CD4-positive, alpha-beta T cell treated with Interleukin-17A for 1 hour (primary cell): ENCODE results near the gene WDR27.
"Not testable (repeated sequence)": the region's sequence is repeated elsewhere in the genome, so short reads cannot be mapped to it uniquely, and the experiment has no call there.

ENCODE experiments used
- DNase-seq: peaks from one replicate; pipeline ENCODE4 v3.0.0-alpha.2; 2020

Gene WDR27

DNA sequence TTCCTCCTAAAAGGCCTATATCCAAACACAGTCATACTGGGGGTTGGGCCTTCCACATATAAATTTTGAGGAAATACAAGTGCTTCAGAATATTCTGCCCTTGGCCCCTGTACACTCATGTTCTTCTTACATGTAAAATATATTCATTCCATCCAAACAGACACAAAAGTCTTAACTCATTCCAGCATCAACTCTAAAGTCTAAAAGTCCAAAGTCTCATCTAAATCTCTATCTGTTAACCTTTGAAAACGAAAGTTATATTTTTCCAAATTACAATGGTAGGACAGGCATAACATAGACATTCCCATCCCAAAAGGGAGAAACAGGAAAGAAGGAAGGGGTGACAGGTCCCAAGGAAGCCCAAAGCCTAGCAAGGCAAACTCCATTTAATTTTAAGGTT, 232.8 kb downstream of the WDR27 start:
- DNase-seq, result no peak

DNA sequence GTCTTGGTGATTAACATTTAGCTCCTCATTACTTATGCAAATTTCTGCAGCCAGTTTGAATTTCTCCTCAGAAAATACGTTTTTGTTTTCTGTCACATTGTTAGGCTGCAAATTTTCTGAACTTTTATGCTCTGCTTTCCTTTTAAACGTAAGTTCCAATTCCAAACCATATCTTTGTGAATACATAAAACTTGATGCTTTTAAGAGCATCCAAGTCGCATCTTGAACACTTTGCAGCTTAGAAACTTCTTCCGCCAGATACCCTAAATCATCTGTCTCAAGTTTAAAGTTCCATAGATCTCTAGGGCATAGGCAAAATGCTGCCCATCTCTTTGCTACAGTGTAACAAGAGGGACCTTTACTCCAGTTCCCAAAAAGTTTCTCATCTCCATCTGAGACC, 234.1 kb downstream of the WDR27 start:
- DNase-seq, result not testable (repeated sequence)

GRCh38 chr6:169466256-169466655, 235.6 kb downstream of the WDR27 start:
- not testable (repeated sequence) for DNase-seq

DNA sequence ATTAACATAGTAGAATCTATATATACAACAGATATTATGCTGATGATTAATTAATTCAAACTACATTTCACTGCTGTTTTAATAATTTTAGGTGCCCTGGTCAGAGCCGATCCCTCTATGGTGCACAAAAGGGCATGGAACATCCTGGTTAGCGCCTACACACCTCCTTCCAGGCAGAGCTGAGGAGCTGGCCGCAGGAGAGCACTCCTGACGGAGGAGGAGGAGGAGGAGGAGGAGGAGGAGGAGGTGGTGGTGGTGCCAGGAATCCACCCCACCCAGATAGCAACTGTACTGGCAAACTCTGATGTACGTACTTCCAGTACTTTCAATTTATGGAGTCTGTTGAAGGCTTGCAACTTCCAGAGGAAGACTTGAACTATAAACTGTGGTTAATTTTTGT, 244.1 kb downstream of the WDR27 start:
- no peak for DNase-seq

DNA sequence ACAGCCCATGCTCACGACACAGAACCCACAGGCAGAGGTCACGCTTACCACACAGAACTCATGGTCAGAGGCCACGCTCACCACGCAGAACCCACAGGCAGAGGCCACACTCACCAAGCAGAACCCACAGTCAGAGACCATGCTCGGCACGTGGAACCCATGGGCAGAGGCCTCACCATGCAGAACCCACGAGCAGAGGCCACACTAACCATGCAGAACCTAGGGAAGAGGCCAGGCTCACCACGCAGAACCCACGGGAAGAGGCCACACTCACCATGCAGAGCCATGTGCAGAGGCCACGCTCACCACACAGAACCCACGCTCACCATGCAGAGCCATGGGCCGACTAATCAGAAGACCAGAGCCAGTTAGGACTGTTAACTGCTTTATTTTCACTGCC, 245.0 kb downstream of the WDR27 start:
- DNase-seq, result no peak

GRCh38 chr6:169455470-169455869, 246.4 kb downstream of the WDR27 start:
- no peak for DNase-seq

DNA sequence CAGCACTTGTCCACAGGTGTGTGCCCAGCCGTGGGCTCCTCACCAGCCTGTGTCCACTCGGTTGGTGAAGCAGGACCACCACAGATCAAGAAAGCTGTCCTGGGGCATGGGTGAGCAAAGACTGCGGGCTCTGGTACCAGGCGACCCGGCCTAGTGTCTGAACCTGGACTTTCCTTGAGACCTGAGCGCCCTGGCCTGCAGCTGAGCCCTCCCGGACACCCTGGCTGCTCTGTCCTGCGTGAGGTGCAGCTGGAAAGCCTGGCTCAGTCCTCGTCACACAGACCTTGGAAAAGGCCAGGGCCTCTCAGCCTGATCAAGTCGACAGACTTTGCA, 247.0 kb downstream of the WDR27 start:
- no peak for DNase-seq

DNA sequence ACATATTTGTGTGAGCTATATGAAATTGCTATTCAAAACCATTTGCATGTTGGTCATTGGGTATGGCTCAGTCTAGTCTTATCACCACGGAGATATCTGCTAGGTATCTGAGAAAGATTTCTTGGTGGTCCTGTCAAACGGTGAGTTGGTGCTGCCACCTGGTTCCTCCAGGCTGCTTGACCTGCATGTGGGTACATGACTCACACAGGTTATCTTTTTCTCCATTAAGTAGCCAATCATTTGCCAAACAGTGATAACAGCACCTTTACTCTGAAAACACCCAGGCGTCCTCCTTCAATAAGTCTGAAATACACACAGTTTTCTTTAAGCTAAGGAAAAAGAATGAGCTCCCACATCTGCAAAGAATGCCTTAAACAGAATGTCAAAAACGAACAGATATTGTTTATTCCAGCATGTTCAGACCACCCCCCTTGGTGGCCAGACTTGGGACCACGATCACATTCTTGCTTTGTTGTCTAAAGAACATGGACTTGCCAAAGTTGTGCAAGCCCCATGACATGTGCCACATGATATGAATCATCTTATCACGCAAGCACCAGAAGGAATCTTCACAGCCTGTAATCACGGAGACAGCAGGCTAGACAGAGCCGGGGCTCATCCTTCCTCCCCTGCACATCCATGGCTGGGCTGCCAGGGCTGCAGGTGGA, 247.5 kb downstream of the WDR27 start:
- DNase-seq, result no peak

DNA sequence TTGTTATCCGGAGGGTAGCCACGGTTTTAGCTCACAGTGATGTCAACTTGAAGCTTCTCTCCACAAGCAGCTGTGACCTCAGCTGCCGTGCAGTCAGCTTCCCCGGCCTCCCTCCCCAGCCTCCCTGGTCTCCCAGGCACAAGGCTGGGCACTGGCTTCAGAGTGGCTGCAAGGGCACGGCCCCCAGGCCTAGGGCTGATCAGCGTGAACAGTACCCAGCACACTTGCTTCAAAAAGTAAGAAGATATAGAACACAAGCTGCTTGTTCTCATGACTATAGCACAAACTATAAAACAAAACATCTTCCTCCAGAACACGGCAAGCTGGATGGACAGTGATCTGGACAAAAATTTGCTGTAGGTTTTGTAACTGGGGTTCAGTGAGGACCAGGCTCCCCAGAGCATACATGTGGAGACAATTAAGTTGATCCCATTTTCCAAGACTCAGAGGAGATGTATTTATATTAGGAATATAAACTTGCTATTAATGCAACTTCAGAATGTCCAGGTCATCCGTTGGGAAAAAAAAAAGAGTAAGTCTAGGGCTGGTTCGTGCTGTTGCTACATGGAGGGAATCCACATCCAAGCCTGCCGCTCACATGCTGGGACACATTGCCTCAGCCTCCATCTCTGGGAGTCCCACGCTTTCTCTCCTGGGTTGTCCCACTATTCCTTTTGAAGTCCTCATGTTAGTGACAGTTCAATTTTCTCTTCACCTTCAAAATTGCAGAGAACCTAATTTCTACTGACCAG, 248.8 kb downstream of the WDR27 start:
- DNase-seq, result no peak

GRCh38 chr6:169452117-169452868, 249.5 kb downstream of the WDR27 start:
- no peak for DNase-seq

DNA sequence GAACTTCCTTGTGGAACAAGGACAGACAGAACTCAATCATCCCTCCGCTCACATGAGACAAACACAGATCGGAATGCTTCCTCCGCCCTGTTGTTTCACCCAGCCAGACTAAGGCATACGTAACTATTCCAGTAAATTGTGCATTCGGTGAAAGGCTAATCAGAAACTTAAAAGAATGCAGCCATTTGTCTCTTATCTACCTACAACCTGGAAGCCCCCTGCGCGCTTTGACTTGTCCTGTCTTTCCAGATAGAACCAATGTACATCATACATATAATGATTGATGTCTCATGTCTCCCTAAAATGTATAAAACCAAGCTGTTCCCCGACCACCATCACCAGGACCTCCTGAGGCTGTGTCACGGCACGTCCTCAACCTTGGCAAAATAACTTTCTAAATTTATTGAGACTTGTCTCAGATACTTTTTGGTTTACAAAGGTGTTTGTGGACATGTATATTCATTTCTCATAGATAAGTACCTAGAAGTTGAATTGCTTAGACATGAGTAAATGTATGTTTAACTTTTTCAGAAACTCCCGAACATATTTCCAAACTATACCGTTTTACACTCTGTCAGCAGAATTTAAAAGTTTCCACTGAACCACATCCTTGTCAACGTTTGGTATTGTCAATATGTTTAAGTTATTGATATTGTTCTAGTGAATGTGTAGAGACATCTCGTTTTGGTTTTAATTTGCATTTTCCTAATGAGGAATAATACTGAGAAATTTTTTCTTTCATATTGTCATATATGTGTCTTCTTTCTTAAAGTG, 250.6 kb downstream of the WDR27 start:
- no peak for DNase-seq

DNA sequence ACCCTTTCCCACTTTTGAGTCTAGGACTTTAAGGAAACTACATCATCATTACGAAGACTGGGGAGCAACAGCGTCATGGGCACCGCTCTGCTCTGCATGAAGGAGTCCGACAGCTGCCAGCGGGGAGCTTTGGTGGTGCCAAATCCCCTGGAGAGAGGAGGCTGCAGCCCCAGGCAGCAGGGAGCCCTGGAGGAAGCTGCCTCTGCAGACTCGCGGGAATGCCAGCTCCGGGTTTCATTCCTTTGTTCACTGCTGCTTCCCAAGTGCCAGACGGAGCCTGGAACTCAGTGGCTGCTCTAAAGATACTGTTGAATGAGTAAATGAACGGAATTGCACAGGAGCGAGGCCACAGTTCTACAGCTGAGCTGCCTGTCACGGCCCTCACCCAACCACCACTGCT, 251.7 kb downstream of the WDR27 start:
- no peak for DNase-seq

- DNase-seq, result no peak
These were observed 252.6 kb downstream of the WDR27 start for GRCh38 chr6:169449221-169449620.

- no peak for DNase-seq
These were observed 255.9 kb downstream of the WDR27 start for GRCh38 chr6:169445661-169446581.

GRCh38 chr6:169445227-169445626, 256.6 kb downstream of the WDR27 start:
- no peak for DNase-seq

- DNase-seq, result no peak
These were observed 260.5 kb downstream of the WDR27 start for GRCh38 chr6:169441292-169441691.

DNA sequence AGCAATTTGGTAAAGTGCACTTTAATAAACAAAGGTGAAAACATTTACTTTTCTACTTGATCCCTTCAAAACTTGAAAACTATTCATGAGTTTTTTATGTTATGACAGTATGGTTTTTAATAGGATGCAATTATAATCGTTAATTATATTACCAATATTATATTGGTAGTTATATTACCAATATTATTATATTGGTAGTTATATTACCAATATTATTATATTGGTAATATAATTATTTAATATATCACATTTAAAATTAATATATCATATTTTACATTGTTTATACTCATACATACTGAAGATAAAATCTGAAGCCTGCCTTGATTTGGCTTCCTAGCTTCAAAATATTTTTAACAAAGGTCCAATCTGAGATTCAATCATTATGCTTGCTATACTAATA, 262.1 kb downstream of the WDR27 start:
- no peak for DNase-seq

DNA sequence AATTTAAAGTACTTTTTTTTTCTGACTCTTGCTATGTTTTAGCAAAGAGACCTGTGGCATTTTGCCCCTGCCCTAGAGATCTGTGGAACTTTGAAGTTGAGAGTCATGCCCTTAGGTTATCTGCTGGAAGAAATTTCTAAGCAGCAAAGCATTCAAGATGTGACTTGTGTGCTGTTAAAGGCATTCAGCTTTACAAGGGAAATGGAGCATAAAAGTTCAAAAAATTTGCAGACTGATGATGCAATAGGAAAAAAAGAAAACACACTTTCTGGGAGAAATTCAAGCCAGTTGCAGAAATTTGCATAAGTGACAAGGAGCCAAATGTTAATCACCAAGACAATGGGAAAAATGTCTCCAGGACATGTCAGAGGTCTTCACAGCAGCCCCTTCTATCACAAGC, 267.3 kb downstream of the WDR27 start:
- not testable (repeated sequence) for DNase-seq

DNA sequence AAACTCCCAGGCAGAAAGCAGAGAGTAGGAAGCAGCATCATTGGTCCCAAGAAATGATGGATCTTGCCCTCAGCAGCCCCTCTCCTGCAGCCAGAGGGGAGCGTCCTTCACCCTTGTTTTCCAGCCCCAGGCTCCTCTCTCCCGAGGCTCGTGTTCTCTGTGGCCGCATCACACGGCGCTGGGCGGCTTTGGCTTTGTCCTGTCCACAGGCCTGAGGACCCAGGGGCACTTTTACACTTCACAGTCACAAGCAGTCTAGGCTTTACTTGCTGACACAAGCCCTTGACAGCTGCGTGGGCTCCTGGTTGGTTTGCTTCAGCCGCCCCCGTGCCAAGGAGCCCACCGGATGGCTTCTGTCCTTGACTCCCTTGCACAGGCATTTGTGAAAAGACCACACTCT, 272.8 kb downstream of the WDR27 start:
- no peak for DNase-seq

DNA sequence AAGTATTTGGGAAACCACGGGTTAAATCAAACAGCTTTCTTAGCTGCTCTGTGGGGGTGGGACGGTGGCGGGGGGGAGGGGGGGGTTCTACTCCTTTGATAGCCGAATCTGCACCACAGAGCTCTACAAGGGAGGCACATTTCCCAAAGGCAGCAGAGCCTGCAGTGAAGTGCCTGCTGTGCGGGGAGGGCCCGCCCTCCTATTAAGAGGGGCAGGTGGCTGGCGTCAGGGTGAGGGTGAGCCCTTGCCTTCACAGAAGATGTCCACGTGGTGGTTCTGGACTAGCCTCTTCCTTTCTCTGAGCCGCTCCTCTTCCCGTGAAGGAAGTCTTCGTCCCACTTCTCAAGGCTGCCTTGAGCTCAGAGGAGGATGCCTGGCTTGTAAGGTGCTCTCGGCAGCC, 273.3 kb downstream of the WDR27 start:
- DNase-seq, result no peak

GRCh38 chr6:169427856-169428255, 274.0 kb downstream of the WDR27 start:
- DNase-seq, result no peak

DNA sequence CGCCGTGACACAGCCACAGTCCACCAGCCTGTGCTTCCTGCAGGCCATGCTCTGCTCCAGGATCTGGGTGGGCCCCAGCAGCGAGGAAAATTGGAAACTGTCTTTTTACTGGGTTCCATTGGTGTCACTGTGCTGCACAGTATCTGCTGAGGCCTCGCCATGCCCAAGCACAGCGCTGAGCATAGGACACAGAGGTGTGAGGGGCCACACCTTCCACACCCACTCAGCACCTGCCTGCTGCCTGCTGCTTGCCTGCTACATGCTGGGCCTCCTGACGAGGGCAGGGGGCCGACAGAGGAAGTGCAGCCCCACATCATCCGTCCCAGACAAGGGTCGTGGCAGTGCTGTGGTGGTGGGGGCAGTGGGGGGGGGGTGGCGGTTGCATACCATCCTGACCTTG, 275.2 kb downstream of the WDR27 start:
- no peak for DNase-seq
